ENCODE measurements around the gene MGARP. TPM values are rescaled to one million over a fixed set of nuclear protein-coding genes. Genes with fewer than 3 reads are reported as not detected.

MGARP gene
- total RNA-seq, 2 donors from 2014 or later: 0.73 to 3.7 TPM

GRCh38 chr4:139295942-139296299 lies 15.9 kb upstream of the MGARP start:
- peak overlapping the region; percentile 71 to 92 for H3K4me3 ChIP-seq
- intact Hi-C loops (cut with DNase I): loop anchor here (1.0 to 5.0 kb wide), 4 partner anchors 67 to 269 kb away; partner anchors contain the start of gene ELF2
- H3K9me3 ChIP-seq: no peaks in the 10 kb centered on the region
- no peak for TF ChIP-seq POLR2AphosphoS5 (IDR thresholded peaks at IDR 0.05)
- TF ChIP-seq POLR2A (IDR thresholded peaks at IDR 0.05): no peak
- no peak for TF ChIP-seq CTCF (IDR thresholded peaks at IDR 0.05)
- 14% methylated on average over 6 of the region's 6 CpGs for WGBS
- no peak for DNase-seq (ENCODE audit: low spot score)
- no peaks in the 10 kb centered on the region for H3K27me3 ChIP-seq (replicated peaks; ENCODE audit: insufficient read depth)
- H3K36me3 ChIP-seq: no peaks in the 10 kb centered on the region
- peak overlapping the region; percentile 87 to 91 for H3K27ac ChIP-seq
- H3K4me1 ChIP-seq (replicated peaks): peaks cover 6% of the 10 kb centered on the region

GRCh38 chr4:139295206-139295941 lies 15.3 kb upstream of the MGARP start:
- intact Hi-C loops (cut with DNase I): loop anchor here (1.0 to 5.0 kb wide), 4 partner anchors 67 to 268 kb away; partner anchors contain the start of gene ELF2
- H3K27ac ChIP-seq: peak overlapping the region; percentile 87 to 91
- no peaks in the 10 kb centered on the region for H3K27me3 ChIP-seq (replicated peaks; ENCODE audit: insufficient read depth)
- no peaks in the 10 kb centered on the region for H3K36me3 ChIP-seq
- peak; percentile 97 for DNase-seq (ENCODE audit: low spot score)
- peak overlapping the region; percentile 71 to 92 for H3K4me3 ChIP-seq
- H3K4me1 ChIP-seq (replicated peaks): peaks cover 6% of the 10 kb centered on the region
- under 1% methylated on average over 38 of the region's 51 CpGs for WGBS
- H3K9me3 ChIP-seq: no peaks in the 10 kb centered on the region
- TF ChIP-seq POLR2A (IDR thresholded peaks at IDR 0.05) (peak; percentile 42), POLR2AphosphoS5 (IDR thresholded peaks at IDR 0.05) (peak; percentile 74), CTCF (IDR thresholded peaks at IDR 0.05) (peak; percentile 94 to 98 (median 96))

- no peaks in the 10 kb centered on the region for H3K27me3 ChIP-seq (replicated peaks; ENCODE audit: insufficient read depth)
- no peaks in the 10 kb centered on the region for H3K4me1 ChIP-seq (replicated peaks)
- TF ChIP-seq POLR2A (IDR thresholded peaks at IDR 0.05) (no peak), CTCF (IDR thresholded peaks at IDR 0.05) (no peak), POLR2AphosphoS5 (IDR thresholded peaks at IDR 0.05) (no peak)
- H3K27ac ChIP-seq: no peak overlapping the region
- no peak overlapping the region for H3K4me3 ChIP-seq
- no peak for DNase-seq (ENCODE audit: low spot score)
- intact Hi-C loops (cut with DNase I): no loop called here
- H3K9me3 ChIP-seq: no peaks in the 10 kb centered on the region
- no peaks in the 10 kb centered on the region for H3K36me3 ChIP-seq
- WGBS: 98% methylated on average over 7 of the region's 7 CpGs
These were observed 6.2 kb upstream of the MGARP start for GRCh38 chr4:139286186-139286698.

- Histone ChIP-seq H3K27ac (no peak overlapping the region), H3K4me1 (replicated peaks) (no peaks in the 10 kb centered on the region), H3K27me3 (replicated peaks; ENCODE audit: insufficient read depth) (peaks cover 1% of the 10 kb centered on the region), H3K9me3 (no peaks in the 10 kb centered on the region), H3K4me3 (no peak overlapping the region), H3K36me3 (no peaks in the 10 kb centered on the region)
- intact Hi-C loops (cut with DNase I): no loop called here
- no peak for DNase-seq (ENCODE audit: low spot score)
- TF ChIP-seq POLR2A (IDR thresholded peaks at IDR 0.05): no peak
- TF ChIP-seq POLR2AphosphoS5 (IDR thresholded peaks at IDR 0.05): no peak
- no peak for TF ChIP-seq CTCF (IDR thresholded peaks at IDR 0.05)
These were observed 2.7 kb upstream of the MGARP start for GRCh38 chr4:139282721-139283075.

Measured in prostate gland (tissue), 2 donors.